GM19023 (cell line): ENCODE measurements around the gene NRXN3.

Source experiments
- ATAC-seq: cut with Tn5 transposase; IDR thresholded peaks from one replicate; pipeline ENCODE4 v1.9.1; 2021; ENCODE audit warnings: mild to moderate bottlenecking, moderate library complexity; ENCODE audit not compliant: unreplicated experiment

NRXN3 gene

GRCh38 chr14:78319406-78319805 is 149.2 kb downstream of the NRXN3 start:
- ATAC-seq, result no peak

GRCh38 chr14:78319887-78320635 is 149.9 kb downstream of the NRXN3 start:
- ATAC-seq, result no peak

- no peak for ATAC-seq
These were observed 154.2 kb downstream of the NRXN3 start for GRCh38 chr14:78324353-78324752.

GRCh38 chr14:78325911-78326310 is 155.7 kb downstream of the NRXN3 start:
- no peak for ATAC-seq

- no peak for ATAC-seq
These were observed 157.5 kb downstream of the NRXN3 start for GRCh38 chr14:78327426-78328221.

GRCh38 chr14:78329371-78329770 is 159.2 kb downstream of the NRXN3 start:
- no peak for ATAC-seq

GRCh38 chr14:78335531-78335930 is 165.4 kb downstream of the NRXN3 start:
- no peak for ATAC-seq

- ATAC-seq, result no peak
These were observed 170.1 kb downstream of the NRXN3 start for GRCh38 chr14:78340250-78340649.

GRCh38 chr14:78341827-78342389 is 171.7 kb downstream of the NRXN3 start:
- ATAC-seq, result no peak

- ATAC-seq, result no peak
These were observed 172.7 kb downstream of the NRXN3 start for GRCh38 chr14:78342879-78343278.

GRCh38 chr14:78344290-78344689 is 174.1 kb downstream of the NRXN3 start:
- ATAC-seq, result no peak

GRCh38 chr14:78345131-78345744 is 175.1 kb downstream of the NRXN3 start:
- ATAC-seq, result no peak

- no peak for ATAC-seq
These were observed 176.6 kb downstream of the NRXN3 start for GRCh38 chr14:78346747-78347146.

GRCh38 chr14:78355109-78355508 is 184.9 kb downstream of the NRXN3 start:
- ATAC-seq, result no peak

- no peak for ATAC-seq
These were observed 186.2 kb downstream of the NRXN3 start for GRCh38 chr14:78356391-78356790.

- ATAC-seq, result no peak
These were observed 188.4 kb downstream of the NRXN3 start for GRCh38 chr14:78358591-78358990.

- ATAC-seq, result no peak
These were observed 189.4 kb downstream of the NRXN3 start for GRCh38 chr14:78359581-78359980.

- no peak for ATAC-seq
These were observed 192.8 kb downstream of the NRXN3 start for GRCh38 chr14:78363008-78363407.

- no peak for ATAC-seq
These were observed 197.2 kb downstream of the NRXN3 start for GRCh38 chr14:78367355-78367754.

- ATAC-seq, result no peak
These were observed 212.9 kb downstream of the NRXN3 start for GRCh38 chr14:78383060-78383459.

- ATAC-seq, result no peak
These were observed 228.0 kb downstream of the NRXN3 start for GRCh38 chr14:78398216-78398615.
